Heart right ventricle (tissue), 16 donors: Measurements from ENCODE around the gene IFNL4. TPM values are rescaled to one million over a fixed set of nuclear protein-coding genes. Genes with fewer than 3 reads are reported as not detected.

Source experiments
- ATAC-seq, 8 donors: fragments of 200-7000 bp; cut with Tn5 transposase; one replicate each; pipeline ENCODE4 v1.9.1; 2020; ENCODE audit warnings: mild to moderate bottlenecking in 8 of 8, moderate library complexity in 8 of 8, moderate number of reproducible peaks in 1 of 8
- DNase-seq, 2 donors: peaks; one replicate each; pipeline ENCODE4 v3.0.0-alpha.2; 2020
- H3K27ac ChIP-seq, 10 donors: fragments of 200-600 bp; sonication (generic) in 2 of 10; one replicate each; pipeline versions ENCODE4 v1.5.0 to v1.8.0; 2020 to 2022; ENCODE audit warnings: mild to moderate bottlenecking in 3 of 10
- H3K27me3 ChIP-seq, 7 donors: fragments of 200-600 bp; one replicate each; pipeline ENCODE4 v1.8.0; 2021 to 2022; ENCODE audit warnings: mild to moderate bottlenecking in 2 of 7
- H3K36me3 ChIP-seq, 9 donors: fragments of 200-600 bp; sonication (generic) in 1 of 9; one replicate each; pipeline versions ENCODE4 v1.5.0 to v1.8.0; 2020 to 2022; ENCODE audit warnings: mild to moderate bottlenecking in 2 of 9
- H3K4me1 ChIP-seq, 9 donors: fragments of 200-600 bp; sonication (generic) in 1 of 9; one replicate each; pipeline versions ENCODE4 v1.5.0 to v1.8.0; 2020 to 2022; ENCODE audit warnings: mild to moderate bottlenecking in 4 of 9
- H3K4me3 ChIP-seq, 10 donors: fragments of 200-600 bp; sonication (generic) in 2 of 10; one replicate each; pipeline versions ENCODE4 v1.5.0 to v1.8.0; 2020 to 2022; ENCODE audit warnings: mild to moderate bottlenecking in 7 of 10, moderate library complexity in 2 of 10
- H3K9me3 ChIP-seq, 11 donors: fragments of 200-600 bp in 10 of 11; sonication (generic) in 2 of 11; one replicate each; pipeline versions ENCODE4 v1.5.0 to v1.8.0; 2013 to 2022; ENCODE audit warnings: mild to moderate bottlenecking in 2 of 11, control low read depth in 1 of 11, moderate library complexity in 1 of 11
- WGBS, 2 donors: extraction: QIAGEN DNeasy Blood & Tissue Kit; methylation state at CpG; one replicate each; pipeline ENCODE4 v1.1.7; 2013; ENCODE audit warnings: inconsistent platforms in 1 of 2; 5-methylcytosine and 5-hydroxymethylcytosine counted together
- intact Hi-C, 10 donors: fragments of 100-400 bp; cut with DNase I; formaldehyde crosslinking; loops; one replicate each; pipeline versions ENCODE4 v1.11.1 to v1.14.2; 2022
- polyA plus RNA-seq, 2 donors: library from polyadenylated mRNA; stranded (reverse); fragments of 200-250 nt; gene quantifications; one replicate each; pipeline ENCODE4 v1.2.3, GENCODE V29; 2013
- total RNA-seq, 10 donors: library from RNA; stranded (reverse); fragmentation: NEBNext Ultra II Directional in 3 of 10; extraction: Animal tissue kit (Norgen Biotek cat#: 25700) in 3 of 10; gene quantifications; one replicate each; pipeline versions ENCODE4 v1.2.1 to v1.2.4, GENCODE V29; 2021 to 2023
- TF ChIP-seq, protein P1 (sequence below), 9 donors: fragments of 200-600 bp; sonication (generic) in 2 of 9; IDR thresholded peaks; one replicate each; pipeline versions ENCODE4 v1.5.0 to v1.8.0; 2021 to 2022; ENCODE audit warnings: antibody characterized with exemption in 9 of 9, mild to moderate bottlenecking in 5 of 9, moderate library complexity in 1 of 9
- donor health status: Arrhythmogenic right ventricular cardiomyopathy.
- donor health status: ischemic (EF 13 %, LVEDD 7.1; RV severe dilation, severe dysfunction).
- donor health status: healthy with polysubstance abuse.
- donor health status: DM: no; HTN: yes; CAD: no.
- donor health status: DM: no; HTN: no; CAD: no.
- donor health status: ischemic (EF 25% LVEDD 6.9; RV normal size, moderate dysfunction).
- donor health status: ischemic (EF 25% LVEDD 5.7; RV mildly dilated, moderate dysfunction).
- donor health status: healthy.
- donor health status: DM: yes; HTN: yes; CAD: no.
- donor health status: Ischemic cardiomyopathy.
- donor health status: ischemic (EF 35%, LVEDD 5.7; RV mildly dilated, moderate dysfunction).
- donor health status: nonischemic (EF 11% LVEDD 7.7; RV severe dilation, severe dysfunction).
- donor health status: DM: yes; HTN: yes; CAD: no.
- donor health status: PGD.
- donor health status: ischemic (EF 29% LVEDD 5.4; RV normal size, mild dysfunction).
- donor health status: nonischemic (EF 23%, LVEDD 6.1; RV moderate dilation, normal function).

The IFNL4 gene
- total and polyA plus RNA-seq, 12 donors = not detected

DNA sequence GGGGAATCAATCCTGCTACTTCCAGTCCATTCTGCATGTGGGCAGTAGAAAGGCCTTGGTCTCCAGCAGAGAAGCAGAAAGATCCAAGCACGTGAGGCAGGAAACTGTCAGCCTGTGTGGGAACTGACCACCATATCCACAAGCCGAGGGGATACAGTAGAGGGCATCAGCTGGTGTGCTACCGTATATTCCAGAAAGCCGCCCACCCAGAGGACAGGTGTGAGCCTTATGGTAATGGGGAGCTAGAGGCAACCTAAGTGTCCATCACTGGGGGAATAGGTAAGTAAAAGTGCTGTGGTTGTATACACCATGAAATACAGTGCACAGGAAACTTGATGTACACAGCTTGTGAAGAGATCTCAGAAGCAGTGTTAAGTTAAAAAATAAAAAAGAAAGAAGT is 44.7 kb upstream of the IFNL4 start:
- intact Hi-C loops = loop anchor here in 1 of 10 donors (5.0 kb wide), 1 partner anchor 226 kb away; no protein-coding TSS in a partner anchor
- peaks cover 0 to 69% (median 43%) of the 10 kb centered on the region in 7 donors for H3K27me3 ChIP-seq
- no peak overlapping the region for H3K4me3 ChIP-seq
- peaks cover 0 to 11% (median 0%) of the 10 kb centered on the region in 11 donors for H3K9me3 ChIP-seq
- ATAC-seq (no peak), DNase-seq (no peak)
- no peaks in the 10 kb centered on the region for H3K4me1 ChIP-seq
- 50% methylated on average over 4 of the region's 4 CpGs for WGBS, 2 donors
- no peak overlapping the region for H3K27ac ChIP-seq
- TF ChIP-seq, protein P1, sequence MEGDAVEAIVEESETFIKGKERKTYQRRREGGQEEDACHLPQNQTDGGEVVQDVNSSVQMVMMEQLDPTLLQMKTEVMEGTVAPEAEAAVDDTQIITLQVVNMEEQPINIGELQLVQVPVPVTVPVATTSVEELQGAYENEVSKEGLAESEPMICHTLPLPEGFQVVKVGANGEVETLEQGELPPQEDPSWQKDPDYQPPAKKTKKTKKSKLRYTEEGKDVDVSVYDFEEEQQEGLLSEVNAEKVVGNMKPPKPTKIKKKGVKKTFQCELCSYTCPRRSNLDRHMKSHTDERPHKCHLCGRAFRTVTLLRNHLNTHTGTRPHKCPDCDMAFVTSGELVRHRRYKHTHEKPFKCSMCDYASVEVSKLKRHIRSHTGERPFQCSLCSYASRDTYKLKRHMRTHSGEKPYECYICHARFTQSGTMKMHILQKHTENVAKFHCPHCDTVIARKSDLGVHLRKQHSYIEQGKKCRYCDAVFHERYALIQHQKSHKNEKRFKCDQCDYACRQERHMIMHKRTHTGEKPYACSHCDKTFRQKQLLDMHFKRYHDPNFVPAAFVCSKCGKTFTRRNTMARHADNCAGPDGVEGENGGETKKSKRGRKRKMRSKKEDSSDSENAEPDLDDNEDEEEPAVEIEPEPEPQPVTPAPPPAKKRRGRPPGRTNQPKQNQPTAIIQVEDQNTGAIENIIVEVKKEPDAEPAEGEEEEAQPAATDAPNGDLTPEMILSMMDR (IDR thresholded peaks at IDR 0.05) = no peak
- H3K36me3 ChIP-seq = no peaks in the 10 kb centered on the region

- peaks cover 0 to 60% (median 10%) of the 10 kb centered on the region in 11 donors for H3K9me3 ChIP-seq
- peaks cover 0 to 6% (median 3%) of the 10 kb centered on the region in 7 donors for H3K27me3 ChIP-seq
- TF ChIP-seq, protein P1 (IDR thresholded peaks at IDR 0.05) = no peak
- 81 to 91% methylated on average over 1 of the region's 1 CpG for WGBS, 2 donors
- H3K4me3 ChIP-seq = no peak overlapping the region
- no peak overlapping the region for H3K27ac ChIP-seq
- no peak for DNase-seq
- intact Hi-C loops = no loop called here
- no peak for ATAC-seq
- no peaks in the 10 kb centered on the region for H3K4me1 ChIP-seq
- H3K36me3 ChIP-seq = no peaks in the 10 kb centered on the region
Observed at GRCh38 chr19:39284032-39284431, 35.4 kb upstream of the IFNL4 start.

- no peaks in the 10 kb centered on the region for H3K4me1 ChIP-seq
- no peak overlapping the region for H3K4me3 ChIP-seq
- H3K36me3 ChIP-seq = no peaks in the 10 kb centered on the region
- H3K9me3 ChIP-seq = peaks cover 0 to 47% (median 10%) of the 10 kb centered on the region in 11 donors
- DNase-seq (no peak), ATAC-seq (no peak)
- H3K27me3 ChIP-seq = peaks cover 0 to 19% (median 8%) of the 10 kb centered on the region in 7 donors
- 52 to 54% methylated on average over 1 of the region's 1 CpG for WGBS, 2 donors
- TF ChIP-seq, protein P1 (IDR thresholded peaks at IDR 0.05) = no peak
- no peak overlapping the region for H3K27ac ChIP-seq
- intact Hi-C loops = no loop called here
Observed at GRCh38 chr19:39282021-39282420, 33.4 kb upstream of the IFNL4 start.

GRCh38 chr19:39277598-39277997 is 28.9 kb upstream of the IFNL4 start:
- no peak for ATAC-seq
- TF ChIP-seq, protein P1 (IDR thresholded peaks at IDR 0.05) = no peak
- DNase-seq = no peak

More at GRCh38 chr19:39277598-39277997, 28.9 kb upstream of the IFNL4 start:
- no peak overlapping the region for H3K27ac ChIP-seq
- WGBS, 2 donors = 51 to 57% methylated on average over 7 of the region's 7 CpGs
- H3K4me3 ChIP-seq = no peak overlapping the region
- H3K36me3 ChIP-seq = no peaks in the 10 kb centered on the region
- peaks cover 0 to 48% (median 14%) of the 10 kb centered on the region in 7 donors for H3K27me3 ChIP-seq
- no peaks in the 10 kb centered on the region for H3K4me1 ChIP-seq
- H3K9me3 ChIP-seq = peaks cover 0 to 19% (median 4%) of the 10 kb centered on the region in 11 donors
- intact Hi-C loops = no loop called here
